GM19035 (cell line): ENCODE measurements around the gene FAM107B.

Experiments
- ATAC-seq: cut with Tn5 transposase; IDR thresholded peaks from one replicate; pipeline ENCODE4 v1.9.1; 2021; ENCODE audit not compliant: unreplicated experiment

FAM107B gene

GRCh38 chr10:14779001-14779651 is 4.4 kb upstream of the FAM107B start:
- no peak for ATAC-seq

- ATAC-seq: no peak
These were observed 1.8 kb upstream of the FAM107B start for GRCh38 chr10:14776546-14776945.

DNA sequence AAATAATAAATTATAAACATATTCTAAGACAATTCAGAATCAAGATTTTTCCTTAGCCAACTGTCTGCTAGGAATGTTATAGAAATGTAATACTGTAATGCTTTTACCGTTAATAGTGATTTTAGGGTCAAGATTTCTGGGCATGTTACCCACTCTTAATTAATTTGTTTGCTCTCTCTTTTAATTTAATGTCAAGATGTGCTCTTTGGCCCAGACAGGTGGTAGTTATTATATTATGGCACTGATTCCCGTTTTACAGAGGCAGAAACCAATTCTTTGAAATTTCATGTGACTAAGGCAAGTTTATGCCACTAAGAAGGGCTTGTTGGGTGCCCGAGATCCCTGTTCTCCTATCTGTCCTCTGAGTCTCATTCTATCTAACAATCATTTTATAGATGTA is 959 bp upstream of the FAM107B start:
- ATAC-seq: no peak

GRCh38 chr10:14774214-14774580 is 500 bp downstream of the FAM107B start:
- no peak for ATAC-seq

DNA sequence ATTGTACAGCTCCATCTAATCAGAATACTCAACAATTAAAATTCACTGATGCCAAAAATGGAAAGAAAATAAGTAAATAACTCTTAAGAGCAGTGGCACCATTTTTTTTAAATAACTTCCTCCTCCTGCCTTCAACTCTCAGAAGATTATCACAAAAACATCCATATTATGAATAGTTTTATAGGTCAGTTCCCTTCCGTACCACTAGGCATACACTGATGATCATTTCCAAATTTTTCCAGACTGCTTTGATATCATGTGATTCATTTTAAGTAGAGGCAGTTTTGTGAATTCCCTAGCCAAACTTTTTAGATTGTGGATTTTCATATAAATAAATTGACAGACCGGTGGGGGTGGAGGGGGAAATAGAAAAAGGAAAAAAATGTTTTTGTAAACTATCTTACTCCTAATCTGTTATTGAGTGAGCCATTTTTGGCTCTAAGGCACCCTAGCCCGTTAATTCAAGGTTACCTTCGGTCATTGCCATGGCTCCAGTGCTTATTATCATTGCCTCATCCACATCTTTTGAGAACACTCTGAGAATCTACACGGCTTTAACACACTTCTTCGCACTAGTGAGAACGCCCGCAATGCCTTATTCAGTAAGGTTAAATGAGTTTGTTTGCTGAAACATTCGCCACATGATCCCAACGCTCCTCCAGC is 1.0 kb downstream of the FAM107B start:
- ATAC-seq: no peak

DNA sequence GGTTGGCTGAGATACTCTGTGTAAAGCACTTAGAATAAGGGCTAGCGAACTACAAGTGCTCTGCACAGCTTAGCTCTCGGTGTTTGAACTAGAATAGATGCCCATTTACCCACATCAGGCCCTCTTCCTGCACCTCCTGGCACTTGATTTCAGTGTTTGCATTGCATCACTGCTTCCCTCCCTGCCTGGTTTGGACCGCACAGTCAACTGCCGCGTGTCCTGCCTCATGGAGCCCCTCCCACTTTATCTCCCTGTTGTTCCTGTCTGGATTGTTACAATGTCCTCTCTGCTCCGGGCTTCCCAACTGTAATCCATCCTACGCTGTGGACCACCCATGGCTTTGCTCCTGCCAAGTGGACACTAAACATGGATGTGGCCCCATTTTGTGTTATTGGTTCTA is 2.3 kb downstream of the FAM107B start:
- no peak for ATAC-seq

GRCh38 chr10:14770927-14771326 is 3.8 kb downstream of the FAM107B start:
- no peak for ATAC-seq

- no peak for ATAC-seq
These were observed 13.3 kb downstream of the FAM107B start for GRCh38 chr10:14761372-14761771.

GRCh38 chr10:14758994-14759664 is 15.6 kb downstream of the FAM107B start:
- ATAC-seq: no peak

DNA sequence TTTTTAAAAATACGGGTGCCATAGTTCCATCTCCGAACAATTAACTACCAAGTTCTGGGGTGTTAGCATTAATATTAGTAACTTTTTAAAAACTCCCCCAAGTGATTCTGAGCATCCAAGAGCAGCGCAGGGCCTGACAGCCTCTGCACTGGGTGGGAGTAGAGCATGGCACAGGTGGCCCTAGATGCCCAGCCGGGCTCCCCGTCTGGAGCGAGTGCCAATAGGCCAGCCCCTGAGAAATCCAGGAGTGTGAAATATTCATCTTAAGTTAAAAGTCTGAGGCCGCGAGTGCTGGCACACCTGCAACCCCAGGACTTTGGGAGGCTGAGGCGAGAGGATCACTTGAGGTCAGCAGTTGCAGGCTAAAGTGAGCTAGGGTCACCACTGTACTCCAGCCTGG is 16.2 kb downstream of the FAM107B start:
- ATAC-seq: no peak

- no peak for ATAC-seq
These were observed 16.7 kb downstream of the FAM107B start for GRCh38 chr10:14757986-14758385.

- no peak for ATAC-seq
These were observed 17.3 kb downstream of the FAM107B start for GRCh38 chr10:14757394-14757793.

DNA sequence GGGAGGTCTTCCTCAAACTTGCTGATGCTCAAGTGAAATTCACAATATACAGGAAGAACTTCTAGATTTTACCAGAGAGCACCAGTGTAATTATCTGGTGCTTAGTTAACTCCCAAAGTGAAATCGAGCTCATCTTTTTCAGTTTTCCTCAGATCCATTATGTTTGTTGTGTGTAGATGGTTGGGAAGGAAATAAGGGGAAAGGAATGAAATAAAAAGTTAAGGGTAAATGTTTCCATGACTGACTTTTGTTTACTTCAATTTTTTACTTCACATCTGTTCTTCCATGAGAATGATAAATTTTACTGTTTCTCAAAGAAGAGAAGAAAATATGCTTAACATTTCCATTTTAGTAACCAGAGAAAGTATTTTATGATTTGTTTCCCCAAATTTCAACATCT is 21.3 kb downstream of the FAM107B start:
- no peak for ATAC-seq

GRCh38 chr10:14751921-14752320 is 22.8 kb downstream of the FAM107B start:
- ATAC-seq: no peak

DNA sequence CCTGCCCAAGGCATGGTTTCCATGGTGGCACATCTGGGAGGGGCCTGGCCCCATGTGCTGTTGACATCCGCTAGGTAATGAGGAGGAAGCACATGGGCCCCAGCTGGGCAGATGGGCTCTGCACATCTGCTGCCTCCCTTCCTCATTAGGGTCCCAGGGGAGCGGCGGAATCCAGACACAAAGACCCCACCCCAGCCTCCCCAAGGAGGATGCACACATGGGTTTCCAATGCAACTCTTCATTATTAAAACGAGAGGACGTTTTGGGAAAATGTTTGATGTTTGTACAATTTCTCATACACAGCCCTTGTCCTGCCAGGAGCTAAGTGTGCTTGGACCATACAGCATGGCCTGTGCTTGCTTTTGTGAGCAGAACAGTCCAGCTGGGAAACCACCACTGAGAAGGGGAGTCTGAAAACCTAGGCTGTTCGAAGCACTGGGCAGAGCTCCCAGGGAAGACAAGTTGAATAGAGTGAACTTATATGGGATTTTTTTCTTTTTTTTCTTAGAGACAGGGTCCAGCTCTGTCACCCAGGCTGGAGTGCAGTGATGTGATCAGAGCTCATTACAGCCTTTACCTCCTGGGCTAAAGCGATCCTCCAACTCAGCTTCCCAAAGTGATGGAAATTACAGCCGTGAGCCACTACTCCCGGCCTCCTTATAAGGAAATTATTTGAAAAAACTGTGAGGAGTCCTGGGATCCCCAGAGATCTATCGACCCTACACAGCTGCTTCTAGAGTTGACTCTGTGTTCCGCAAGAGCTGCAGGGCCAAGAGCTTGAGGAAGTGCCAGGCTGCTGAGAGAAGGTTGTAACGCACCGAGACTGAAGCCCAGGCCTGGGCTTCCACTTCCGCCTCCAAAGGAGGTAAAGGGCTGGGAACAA is 23.4 kb downstream of the FAM107B start:
- peak; percentile 51 for ATAC-seq

DNA sequence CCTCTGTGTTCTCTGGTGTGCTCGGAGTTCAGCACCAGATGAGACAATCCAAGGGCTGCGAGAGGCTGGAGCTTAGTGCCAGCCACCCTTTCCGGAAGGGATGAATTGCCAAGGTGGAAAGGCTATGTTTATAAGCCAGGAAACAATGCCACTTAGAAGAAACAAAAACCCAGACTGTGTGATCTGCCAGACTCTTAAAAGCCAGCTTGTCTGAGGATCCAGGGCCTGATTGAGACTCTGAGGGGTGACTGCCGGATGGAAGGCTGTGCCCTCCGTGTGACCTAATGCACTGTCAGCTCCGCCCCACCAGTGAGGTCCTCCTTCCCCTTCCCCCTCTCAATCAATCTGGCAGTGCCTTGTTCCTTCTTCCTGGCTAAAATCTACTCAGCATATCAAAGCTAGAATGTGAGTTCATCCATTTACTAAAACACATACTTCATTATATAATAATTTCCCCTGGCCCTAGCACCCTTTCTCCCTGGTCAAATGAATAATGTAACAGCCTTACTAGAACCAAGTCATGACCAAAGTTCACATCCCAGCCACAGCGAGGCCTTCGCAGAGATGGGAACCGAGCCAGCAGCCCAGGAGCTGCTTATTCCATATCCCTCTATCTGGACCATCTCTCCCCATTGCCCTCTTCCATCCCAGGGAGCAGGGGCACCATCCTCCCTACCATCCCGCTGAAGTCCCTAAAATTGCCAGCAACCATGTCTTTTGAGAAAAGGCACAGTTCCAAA is 25.5 kb downstream of the FAM107B start:
- ATAC-seq: no peak

GRCh38 chr10:14748441-14748840 is 26.3 kb downstream of the FAM107B start:
- no peak for ATAC-seq

DNA sequence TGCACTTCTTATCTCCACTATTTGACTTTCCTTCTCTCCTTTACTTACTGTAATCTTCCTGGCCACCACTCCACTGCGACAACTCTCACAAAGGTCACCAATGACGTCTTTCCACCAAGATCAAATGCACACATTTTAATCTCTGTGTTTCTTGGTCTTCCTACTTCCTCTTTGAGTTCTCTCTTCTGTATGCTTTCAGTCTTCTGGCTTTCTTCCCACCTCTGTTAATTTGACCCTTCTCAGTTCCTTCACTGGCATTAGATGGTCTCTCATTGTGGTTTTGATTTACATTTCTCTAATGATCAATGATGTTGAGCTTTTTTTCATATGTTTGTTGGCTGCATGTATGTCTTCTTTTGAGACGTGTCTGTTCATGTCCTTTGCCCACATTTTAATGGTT is 31.9 kb downstream of the FAM107B start:
- ATAC-seq: peak; percentile 85

- no peak for ATAC-seq
These were observed 32.3 kb downstream of the FAM107B start for GRCh38 chr10:14742382-14742781.

DNA sequence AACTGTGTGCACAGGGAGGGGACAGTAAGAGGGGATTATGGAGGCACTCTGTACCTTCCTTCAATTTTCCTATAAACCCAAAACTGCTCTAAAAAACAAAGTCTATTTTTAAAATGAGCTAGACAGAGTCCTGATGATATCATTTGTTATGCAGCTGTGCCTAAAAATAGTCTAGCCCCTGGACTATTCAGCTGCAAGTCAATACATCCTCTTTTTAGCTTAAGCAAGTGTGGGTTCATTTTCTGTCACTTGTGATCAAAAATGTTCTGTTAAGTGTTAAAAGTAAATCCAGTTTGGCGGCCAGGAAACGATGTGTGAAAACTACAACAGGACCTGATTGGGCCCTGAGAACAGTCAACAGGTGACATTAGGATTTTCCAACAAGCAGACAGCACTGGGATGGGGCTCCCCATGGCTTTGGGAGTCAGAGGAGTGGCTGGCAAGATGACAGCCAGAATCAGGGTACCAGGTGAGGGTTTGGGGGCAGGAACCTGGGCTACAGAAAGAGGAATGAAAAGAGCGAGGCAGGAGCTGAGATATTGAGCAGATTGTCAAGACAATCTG is 33.9 kb downstream of the FAM107B start:
- ATAC-seq: peak; percentile 58
